Inferior parietal cortex (tissue), 1 donor: Measurements from ENCODE around the gene TCEANC2.

Source experiments
- DNase-seq: peaks from one replicate; pipeline ENCODE4 v3.0.0-alpha.2; 2016; ENCODE audit errors: extremely low spot score

TCEANC2 gene

GRCh38 chr1:54135436-54136120 is 82.2 kb downstream of the TCEANC2 start:
- DNase-seq = no peak

- no peak for DNase-seq
These were observed 83.0 kb downstream of the TCEANC2 start for GRCh38 chr1:54136269-54136896.

GRCh38 chr1:54136963-54137533 is 83.6 kb downstream of the TCEANC2 start:
- no peak for DNase-seq

- no peak for DNase-seq
These were observed 84.2 kb downstream of the TCEANC2 start for GRCh38 chr1:54137534-54138061.

- DNase-seq = no peak
These were observed 85.6 kb downstream of the TCEANC2 start for GRCh38 chr1:54138994-54139393.

- no peak for DNase-seq
These were observed 86.3 kb downstream of the TCEANC2 start for GRCh38 chr1:54139711-54140110.

GRCh38 chr1:54142146-54142900 is 88.9 kb downstream of the TCEANC2 start:
- no peak for DNase-seq

- no peak for DNase-seq
These were observed 91.0 kb downstream of the TCEANC2 start for GRCh38 chr1:54144366-54144765.

GRCh38 chr1:54149734-54150133 is 96.3 kb downstream of the TCEANC2 start:
- no peak for DNase-seq

GRCh38 chr1:54151013-54151412 is 97.6 kb downstream of the TCEANC2 start:
- DNase-seq = no peak

- no peak for DNase-seq
These were observed 99.3 kb downstream of the TCEANC2 start, which contains the start of gene CDCP2 for GRCh38 chr1:54152696-54153095. CDCP2 (minus strand) TSS chr1:54153000; CDS start chr1:54152922, 78 bp downstream.

GRCh38 chr1:54153535-54154439 is 100.4 kb downstream of the TCEANC2 start:
- DNase-seq = no peak
